GM12872 (cell line): ENCODE data around the gene C2CD2.

Experiments
- TF ChIP-seq, protein P1 (sequence below): IDR thresholded peaks from 3 replicates; pipeline ENCODE4 v1.5.1; 2011; ENCODE audit warnings: low read depth, mild to moderate bottlenecking, low read length, moderate library complexity; ENCODE audit not compliant: insufficient read depth

Gene C2CD2

DNA sequence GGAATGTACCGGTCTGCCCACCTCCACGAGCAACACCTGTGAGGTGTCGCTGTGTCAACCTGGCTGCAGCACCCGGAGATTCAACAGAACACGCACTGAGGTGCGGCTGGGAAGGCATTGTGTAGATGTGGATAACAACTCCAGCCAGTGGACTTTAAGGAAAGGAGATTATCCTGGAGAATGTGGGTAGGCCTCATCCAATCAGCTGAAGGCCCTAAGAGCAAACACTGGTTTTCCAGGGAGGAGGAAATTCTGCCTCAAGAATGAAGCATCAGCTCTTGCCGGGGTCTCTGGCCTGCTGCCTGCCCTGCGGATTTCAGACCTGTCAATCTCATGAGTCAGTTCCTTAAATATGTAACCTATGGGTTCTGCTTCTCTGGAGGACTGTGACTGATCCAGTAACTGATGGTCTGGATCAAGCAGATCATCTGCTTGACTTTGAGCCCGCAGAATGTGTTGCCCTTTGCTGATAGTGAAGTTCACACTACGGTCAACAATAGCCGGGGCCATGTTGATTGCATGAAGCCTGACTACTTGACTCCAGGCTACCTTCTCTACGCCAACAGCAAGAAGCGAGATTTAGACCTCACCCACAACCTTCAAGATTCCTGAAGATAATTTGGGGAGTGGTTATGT, 58.8 kb downstream of the C2CD2 start:
- TF ChIP-seq, protein P1, sequence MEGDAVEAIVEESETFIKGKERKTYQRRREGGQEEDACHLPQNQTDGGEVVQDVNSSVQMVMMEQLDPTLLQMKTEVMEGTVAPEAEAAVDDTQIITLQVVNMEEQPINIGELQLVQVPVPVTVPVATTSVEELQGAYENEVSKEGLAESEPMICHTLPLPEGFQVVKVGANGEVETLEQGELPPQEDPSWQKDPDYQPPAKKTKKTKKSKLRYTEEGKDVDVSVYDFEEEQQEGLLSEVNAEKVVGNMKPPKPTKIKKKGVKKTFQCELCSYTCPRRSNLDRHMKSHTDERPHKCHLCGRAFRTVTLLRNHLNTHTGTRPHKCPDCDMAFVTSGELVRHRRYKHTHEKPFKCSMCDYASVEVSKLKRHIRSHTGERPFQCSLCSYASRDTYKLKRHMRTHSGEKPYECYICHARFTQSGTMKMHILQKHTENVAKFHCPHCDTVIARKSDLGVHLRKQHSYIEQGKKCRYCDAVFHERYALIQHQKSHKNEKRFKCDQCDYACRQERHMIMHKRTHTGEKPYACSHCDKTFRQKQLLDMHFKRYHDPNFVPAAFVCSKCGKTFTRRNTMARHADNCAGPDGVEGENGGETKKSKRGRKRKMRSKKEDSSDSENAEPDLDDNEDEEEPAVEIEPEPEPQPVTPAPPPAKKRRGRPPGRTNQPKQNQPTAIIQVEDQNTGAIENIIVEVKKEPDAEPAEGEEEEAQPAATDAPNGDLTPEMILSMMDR = no peak

DNA sequence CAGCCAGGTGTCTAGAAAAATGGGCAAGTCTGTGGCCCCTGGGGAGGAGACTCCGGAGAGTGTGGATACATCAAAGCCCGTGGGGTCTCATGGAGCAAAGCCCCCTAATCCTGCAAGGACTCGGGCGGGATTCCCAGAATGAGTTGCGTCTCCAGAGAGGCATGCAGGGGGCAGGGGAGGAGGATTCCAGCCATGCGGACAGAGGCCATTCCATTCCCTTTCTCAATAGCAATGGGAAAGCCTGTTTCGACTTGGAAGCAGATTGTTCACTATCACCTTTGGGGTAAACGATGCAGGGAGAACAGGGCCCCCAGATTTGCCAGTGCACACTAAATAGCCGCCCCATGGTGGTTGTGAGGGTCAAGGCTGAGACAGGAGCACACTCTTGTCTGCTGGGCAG, 59.3 kb downstream of the C2CD2 start:
- TF ChIP-seq, protein P1 = no peak

DNA sequence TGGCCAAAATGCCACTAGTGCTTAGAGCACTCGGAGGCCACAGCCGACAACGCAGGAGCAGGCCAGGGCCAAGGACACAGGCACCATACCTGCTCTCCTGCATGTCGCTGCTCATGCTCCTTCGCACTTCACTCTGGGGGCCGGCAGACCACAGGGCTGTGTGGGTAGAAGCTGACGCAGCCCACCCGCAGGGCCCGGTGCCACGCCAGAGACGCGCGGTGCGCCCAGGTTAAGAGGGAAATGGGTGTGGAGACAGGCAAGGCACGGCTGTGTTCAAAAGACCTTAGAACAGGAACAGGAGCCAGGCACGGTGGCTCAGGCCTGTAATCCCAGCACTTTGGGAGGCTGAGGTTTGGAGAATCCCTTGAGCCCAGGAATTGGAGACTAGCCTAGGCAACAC, 61.1 kb downstream of the C2CD2 start:
- TF ChIP-seq, protein P1 = no peak

DNA sequence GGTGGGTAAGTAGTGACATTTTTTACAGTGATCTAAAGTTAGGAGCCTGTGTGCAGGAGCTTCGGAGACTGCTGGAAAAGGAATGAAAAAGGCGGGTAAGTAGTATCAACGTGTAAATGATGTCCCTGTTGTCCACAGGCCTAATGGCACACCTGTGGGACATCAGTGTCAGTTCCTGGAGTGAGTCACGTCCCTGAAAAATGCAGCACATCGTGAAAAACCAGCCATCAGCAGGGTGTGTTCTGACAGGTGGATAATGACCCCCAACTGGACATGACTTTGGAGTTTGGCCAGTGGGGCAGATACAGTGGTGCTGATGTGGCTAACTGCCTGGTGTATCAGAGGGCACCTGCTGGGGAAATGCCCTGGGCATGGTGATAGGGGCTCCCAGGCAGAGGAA, 62.7 kb downstream of the C2CD2 start:
- TF ChIP-seq, protein P1 = no peak

DNA sequence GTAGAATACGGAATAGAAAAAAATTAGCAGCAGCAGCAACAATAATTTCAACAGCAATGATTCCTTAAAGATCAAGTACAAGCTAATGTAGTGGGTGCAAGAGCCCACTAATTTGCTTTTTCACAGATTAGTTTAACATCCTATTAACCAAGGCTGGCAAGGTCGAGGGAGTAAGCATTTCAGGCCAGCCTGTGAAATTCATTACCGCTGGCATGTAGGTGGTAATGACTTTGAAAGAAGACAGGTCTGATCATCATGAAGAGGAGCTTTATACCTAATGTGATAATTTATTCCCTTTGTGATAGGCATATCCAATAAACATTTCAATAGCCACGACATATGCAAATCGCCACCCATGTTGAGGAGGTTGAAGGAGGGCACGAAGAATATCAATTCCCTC, 63.5 kb downstream of the C2CD2 start:
- TF ChIP-seq, protein P1 = no peak

DNA sequence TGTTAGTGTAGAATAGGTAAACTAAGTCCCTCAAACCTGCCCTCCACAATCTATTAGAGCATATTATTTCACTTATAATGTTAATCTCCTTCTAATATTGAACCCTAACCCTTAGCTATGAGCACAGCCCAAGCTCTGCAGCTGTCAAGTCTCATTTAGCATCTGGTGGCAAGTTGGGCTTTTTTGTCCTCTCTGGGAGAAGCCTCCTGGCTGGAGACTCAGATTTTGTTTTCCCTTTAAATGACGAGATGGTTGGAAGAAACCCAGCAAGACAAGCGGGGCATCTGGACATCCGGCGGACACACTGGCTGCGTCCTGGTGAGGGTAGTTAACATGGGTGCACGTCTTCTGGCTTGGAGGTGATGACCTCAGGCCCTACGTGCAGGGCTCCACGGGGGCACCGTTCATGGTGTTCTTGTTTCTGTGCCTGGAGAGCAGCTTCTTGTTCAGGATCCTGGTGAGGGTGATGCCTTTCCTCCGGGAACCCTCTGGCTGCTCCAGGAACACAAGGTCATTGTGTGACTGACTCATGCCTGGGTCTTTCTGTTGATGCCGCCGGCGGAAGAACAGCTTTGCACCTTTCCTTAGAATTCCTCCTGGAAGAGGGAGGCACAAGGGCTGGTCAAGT, 65.0 kb downstream of the C2CD2 start:
- TF ChIP-seq, protein P1 = no peak

DNA sequence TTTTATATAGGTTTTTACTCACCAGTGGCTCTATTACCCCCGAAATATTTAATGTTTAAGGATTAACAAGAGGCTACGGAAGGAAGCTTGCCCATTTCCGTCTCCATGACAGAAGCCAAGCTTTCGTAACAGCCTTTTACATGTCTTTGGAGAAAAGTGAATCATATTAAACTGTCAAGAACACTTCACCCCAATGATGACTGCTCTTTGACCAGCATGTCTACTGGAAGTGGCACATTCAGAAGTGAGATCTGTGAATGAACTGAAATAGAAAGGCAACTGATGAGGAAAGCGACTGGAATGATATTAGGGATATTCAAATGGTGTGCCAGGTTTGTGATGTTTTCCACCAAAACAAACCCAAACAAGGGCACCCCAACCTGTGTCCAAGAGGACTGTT, 66.2 kb downstream of the C2CD2 start:
- TF ChIP-seq, protein P1 = no peak

DNA sequence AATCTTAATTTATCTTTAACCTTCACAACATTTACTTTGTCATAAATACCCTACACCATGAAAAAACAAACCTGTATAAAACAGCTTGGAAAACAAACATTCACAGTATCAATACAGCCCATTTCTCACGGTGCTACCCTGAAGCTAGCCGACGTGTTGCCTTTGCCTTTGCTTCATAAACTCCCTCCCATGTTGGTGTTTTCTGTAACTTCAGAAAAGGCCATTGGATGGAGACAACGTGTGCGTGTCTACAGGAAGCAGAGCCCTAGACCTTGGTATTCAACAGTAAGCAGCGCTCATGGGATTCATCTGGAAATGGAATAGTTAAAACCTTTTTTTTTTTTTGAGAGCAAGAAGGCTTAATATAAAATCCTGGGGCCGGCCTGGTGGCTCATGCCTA, 67.5 kb downstream of the C2CD2 start:
- TF ChIP-seq, protein P1 = no peak
